NCI-H2081 treated with DMSO at 0.1 percent for 48 hours (cell line): Measurements from ENCODE around the gene ANTKMT.
"Not testable (repeated sequence)": the region's sequence is repeated elsewhere in the genome, so short reads cannot be mapped to it uniquely, and the experiment has no call there.

ENCODE experiments used
- DNase-seq: peaks from one replicate; lab custom pipeline; 2025; lab: John Stamatoyannopoulos, UW

ANTKMT gene

DNA sequence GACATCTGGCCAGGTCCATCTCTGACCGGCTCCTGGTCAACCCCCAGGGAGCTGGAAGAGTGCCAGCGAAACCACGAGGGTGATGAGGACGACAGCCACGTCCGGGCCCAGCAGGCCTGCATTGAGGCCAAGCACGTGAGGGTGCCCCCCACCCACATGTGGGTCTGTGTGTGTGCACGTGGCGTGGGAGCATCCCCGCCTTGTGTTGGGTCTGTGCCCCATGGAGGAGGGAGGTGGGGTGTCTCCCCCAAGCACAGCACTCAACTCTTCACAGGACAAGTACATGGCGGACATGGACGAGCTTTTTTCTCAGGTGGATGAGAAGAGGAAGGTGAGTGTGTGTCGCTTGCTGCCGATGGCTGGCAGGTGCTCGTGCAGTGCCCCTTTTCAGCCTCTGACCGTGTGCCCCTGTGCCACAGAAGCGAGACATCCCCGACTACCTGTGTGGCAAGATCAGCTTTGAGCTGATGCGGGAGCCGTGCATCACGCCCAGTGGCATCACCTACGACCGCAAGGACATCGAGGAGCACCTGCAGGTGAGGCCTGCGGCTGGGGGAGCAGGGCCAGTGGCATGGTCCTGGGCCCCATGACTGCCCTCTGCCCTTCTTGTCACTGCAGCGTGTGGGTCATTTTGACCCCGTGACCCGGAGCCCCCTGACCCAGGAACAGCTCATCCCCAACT is 39.1 kb upstream of the ANTKMT start:
- DNase-seq, result no peak

GRCh38 chr16:682493-683395 is 38.2 kb upstream of the ANTKMT start:
- no peak for DNase-seq

GRCh38 chr16:683396-684070 is 37.4 kb upstream of the ANTKMT start:
- no peak for DNase-seq

DNA sequence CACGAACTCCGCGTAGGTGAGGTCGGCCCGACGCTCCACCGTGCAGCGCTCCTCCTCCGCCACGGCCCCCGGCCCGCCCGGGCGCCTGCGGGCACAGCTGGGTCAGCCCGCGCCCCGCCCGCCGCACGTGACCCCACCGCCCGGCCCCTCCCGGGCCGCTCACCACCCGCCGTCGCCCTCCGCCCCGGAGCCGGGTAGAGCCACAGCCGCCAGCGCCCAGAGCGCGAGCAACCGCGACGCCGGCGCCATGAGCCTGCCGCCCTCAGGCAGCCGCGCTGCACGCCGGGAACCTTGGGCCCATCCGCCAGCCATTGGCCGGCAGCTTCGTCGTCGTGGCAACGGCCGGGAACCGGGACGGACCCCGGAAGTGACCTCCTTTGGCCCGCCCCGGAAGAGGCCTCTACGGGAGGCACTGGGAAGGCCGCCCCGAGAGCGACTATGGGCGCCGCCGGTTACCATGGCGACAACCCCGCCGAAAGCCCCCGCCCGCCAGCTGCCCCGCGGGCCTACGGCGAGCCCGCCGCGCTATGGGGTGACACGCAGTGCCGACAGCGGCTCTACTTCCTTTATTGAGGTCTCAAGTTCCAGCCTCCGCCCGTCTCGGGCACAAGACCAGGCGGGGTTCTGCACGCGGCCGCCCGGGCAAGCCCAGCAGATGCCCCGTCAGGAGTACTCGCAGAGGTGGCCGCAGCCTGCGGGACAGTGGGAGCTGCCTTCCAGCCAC is 36.7 kb upstream of the ANTKMT start, which contains the start of gene JMJD8:
JMJD8 (minus strand) TSS at position 264 of the 724 bp plus-strand sequence; CDS start at position 249, 15 bp downstream.
- peak; percentile 86 for DNase-seq

GRCh38 chr16:684961-685696 is 35.8 kb upstream of the ANTKMT start:
- DNase-seq, result peak; percentile 82

DNA sequence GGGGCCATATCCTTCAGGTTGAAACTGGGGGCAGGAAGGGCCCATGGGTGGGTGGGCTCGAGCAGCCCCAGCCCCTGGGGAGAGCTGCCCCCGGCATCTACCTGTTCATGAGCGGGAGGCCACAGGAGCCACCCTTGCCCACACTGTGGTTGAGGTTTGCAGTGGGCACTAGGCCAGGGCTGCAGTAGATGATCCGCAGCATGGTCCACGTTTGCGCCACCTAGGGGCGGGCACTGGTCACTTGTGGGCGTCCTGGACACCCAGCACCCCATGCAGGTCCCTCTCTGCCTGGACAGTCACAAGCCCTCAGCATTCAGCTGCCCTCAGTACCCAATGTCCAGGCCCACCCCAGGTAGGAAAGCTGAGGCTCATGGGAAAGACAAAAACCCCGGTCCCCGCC is 35.0 kb upstream of the ANTKMT start:
- no peak for DNase-seq

GRCh38 chr16:686459-687260 is 34.3 kb upstream of the ANTKMT start:
- no peak for DNase-seq

DNA sequence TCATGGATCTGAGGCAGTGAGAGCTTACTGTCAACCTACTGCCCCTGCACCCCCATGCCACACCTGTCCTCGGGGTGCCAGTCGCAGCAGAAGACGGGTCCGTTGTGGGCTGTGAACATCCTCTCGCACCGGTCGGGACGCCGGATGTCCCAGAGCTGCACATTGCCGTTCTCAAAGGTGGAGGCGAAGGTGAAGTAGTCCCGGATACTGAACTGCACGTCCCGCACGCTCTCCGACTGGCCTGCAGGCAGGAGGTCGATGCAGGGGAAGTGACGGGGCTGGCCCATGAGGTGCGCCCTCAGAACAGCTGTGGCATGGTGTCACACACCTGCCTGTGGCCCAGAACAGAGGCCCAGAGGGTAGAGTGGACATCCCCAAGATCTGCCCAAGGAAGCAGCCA is 33.4 kb upstream of the ANTKMT start:
- DNase-seq, result no peak

DNA sequence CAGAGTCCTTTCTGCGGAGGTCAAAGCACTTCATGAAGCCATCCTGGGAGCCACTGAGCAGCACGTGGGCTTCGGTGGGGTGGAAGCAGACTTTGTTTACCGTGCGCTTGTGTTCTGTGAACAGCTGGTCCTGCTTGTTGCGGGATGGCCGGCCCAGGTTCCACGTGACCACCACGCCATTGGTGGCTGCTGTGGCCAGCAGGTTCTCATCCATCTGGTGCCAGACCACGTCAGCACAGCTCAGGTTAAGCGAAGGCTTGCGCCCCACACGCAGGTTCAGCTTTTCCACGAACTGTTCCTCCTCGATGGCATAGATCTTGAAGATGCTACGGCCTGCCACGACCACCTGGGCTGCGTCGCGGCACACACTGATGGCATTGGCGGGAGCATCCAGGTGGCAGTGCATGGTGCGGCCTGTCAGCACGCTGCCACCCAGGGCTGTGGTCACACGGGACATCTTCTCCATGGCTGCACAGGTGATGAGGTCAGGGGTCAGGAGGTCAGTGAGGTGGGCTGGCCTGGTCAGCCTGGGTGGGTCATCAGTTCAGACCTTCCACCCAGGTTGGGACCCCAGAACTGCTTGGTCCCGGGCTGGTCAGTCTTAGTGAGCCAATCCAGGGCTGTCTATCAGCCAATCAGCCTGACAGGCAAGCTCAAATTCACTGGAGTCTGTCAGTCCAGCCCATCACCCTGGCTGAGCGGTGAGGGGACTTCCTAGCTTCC is 31.6 kb upstream of the ANTKMT start:
- DNase-seq, result no peak

DNA sequence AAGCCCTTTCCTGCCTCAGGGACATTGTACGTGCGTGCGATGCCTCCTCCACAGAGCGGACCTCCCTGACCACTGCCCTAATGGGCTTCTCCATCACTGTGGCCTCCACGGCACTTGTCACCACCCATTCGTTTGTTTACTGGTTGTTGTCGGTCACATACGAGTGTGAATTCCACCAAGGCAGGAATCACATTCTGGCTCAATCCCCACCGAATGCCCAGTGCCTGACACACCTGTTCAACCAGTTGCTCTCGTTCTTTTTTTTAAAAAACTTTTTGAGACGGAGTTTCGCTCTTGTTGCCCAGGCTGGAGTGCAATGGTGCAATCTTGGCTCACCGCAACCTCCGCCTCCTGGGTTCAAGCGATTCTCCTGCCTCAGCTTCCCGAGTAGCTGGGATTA is 29.7 kb upstream of the ANTKMT start:
- not testable (repeated sequence) for DNase-seq

DNA sequence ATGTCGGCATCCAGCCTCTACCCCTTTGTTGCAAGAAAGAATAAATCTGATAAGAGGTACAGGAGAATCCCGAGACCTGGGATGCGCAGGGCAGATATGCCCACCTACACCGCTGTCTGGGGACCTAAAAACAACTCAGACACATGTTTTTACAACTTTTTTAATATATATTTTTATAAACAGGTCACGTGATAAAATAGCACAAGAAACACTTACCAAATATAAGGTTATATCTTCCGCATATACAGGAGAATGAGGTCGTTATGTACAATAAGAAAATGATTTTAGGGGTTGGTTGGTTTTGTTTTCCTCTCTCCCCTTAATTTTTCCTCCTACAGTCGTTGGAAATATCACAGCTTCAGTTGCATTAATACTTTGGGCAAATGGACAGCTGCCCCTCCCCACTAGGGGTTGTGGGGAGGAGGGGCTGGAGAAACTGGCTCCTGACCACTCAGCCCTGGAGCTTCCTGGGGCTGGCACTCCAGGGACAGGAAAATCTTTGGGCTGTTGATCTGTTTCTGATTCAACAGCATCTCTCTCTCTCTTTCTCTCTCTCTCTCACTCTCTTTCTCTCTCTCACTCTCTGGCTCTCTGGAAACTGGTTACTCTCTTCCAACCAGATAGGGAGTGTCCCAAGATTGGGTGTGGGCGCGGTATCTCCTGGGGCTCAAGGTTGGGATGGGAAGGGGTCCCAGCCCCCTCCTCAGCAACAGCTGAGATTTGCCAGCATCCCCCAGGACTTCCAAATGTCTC is 28.4 kb upstream of the ANTKMT start:
- no peak for DNase-seq

DNA sequence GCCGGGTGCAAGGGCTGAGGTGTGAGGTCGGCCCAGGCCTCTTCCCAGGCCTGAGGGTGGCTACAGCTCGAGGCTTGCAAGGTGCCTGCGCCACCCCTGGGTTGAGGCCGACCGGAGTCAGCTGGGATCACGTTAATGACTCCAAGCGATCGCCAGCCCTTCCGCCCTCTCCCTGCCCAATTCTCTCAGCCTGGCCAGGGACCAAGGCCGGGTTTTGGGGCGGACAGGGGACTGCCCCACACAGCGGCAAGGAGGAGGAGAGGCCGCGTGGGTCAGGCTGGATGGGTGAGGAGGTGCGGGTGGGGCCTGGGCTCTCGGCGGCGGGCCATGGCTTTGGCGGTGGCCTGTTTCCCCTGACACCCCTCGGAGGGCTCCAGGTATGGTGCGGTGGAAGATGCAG is 27.6 kb upstream of the ANTKMT start:
- DNase-seq, result no peak

GRCh38 chr16:693766-694165 is 27.2 kb upstream of the ANTKMT start:
- no peak for DNase-seq

DNA sequence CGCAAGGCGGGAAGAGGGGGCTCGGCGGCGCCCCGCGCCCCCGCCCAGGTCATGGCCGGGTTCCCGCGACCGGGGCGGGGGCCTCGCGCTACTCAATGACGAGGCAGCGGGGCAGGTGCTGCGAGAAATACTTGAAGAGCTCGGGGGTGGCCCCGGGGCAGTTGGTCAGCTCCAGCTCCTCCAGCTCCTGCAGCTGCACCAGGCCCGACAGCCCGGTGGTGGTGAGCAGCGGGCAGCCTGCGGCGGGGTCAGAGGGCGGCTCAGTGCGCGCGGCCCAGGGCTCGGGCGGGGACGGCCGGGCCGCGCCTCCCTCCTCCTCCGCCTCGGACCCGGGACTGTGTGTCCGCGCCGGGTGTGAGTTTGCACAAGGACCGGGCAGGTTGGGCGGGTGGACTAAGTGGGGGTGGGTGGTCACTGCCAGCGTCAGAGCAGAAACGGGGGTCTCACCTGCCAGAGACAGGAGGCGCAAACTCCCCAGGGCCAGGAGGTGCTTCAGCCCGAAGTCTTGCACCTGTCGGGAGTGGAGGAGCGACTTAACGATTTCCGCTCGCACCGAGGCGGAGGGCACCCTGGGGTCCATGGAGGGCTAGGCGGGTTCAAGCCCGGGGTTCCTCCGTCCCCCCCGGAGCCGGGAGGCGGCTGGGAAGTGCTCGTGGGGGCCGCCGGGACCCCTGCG is 26.6 kb upstream of the ANTKMT start:
- DNase-seq, result no peak

GRCh38 chr16:694863-695354 is 26.0 kb upstream of the ANTKMT start:
- DNase-seq, result no peak

- DNase-seq, result peak; percentile 71
These were observed 25.4 kb upstream of the ANTKMT start for GRCh38 chr16:695355-696089.

GRCh38 chr16:698911-699671 is 21.9 kb upstream of the ANTKMT start:
- no peak for DNase-seq
